ENCODE results near the gene HCN1. TPM values are rescaled to one million over a fixed set of nuclear protein-coding genes. Genes with fewer than 3 reads are reported as not detected.

Gene HCN1
- total RNA-seq, 1 donor from 2014 or later: 0.56 TPM

DNA sequence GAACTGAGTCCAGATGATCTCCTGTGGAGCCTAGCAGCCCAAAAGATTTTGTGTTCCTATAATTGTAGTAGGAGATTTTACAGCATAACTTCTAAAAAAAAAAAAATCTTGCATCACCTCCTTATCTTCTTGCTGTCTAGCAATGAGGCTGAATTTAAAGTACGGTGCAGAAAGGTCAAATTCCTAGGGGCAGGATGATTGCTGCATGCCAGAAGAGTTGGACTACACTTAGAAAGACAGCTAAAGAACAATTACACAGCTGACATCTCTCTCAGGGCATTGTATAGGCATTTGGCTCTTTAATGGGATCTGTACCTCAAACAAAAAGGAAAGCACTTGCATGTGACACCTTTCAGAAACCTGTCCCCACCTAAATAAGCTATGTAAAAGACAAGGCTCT lies 443.2 kb downstream of the HCN1 start:
- H3K27ac Mint-ChIP-seq (ENCODE audit: unreplicated experiment): peak overlapping the region; percentile 18
- no peak for DNase-seq

DNA sequence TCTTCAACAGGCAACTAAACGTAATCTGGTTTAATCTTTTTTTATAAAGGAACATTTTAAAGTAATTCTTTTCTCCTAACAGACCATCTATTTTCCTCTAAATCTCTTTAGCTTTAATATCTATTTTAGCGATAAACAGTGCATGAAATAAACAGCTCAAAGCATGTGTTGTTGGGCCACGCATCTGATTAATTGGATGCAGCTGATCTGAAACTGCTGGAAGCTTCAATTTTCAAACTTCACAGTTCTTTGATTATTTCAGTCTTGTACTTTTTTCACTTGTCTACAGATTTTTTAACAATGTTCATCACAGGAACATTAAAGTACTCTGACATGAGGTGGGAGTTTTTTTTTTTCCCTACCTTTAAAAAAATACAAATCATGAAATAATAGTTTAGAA lies 443.6 kb downstream of the HCN1 start:
- H3K27me3 Mint-ChIP-seq (ENCODE audit: unreplicated experiment): no peaks in the 10 kb centered on the region
- no peaks in the 10 kb centered on the region for H3K36me3 Mint-ChIP-seq (ENCODE audit: unreplicated experiment)
- no peak overlapping the region for H3K27ac Mint-ChIP-seq (ENCODE audit: unreplicated experiment)
- no peak for TF ChIP-seq CTCF (IDR thresholded peaks at IDR 0.05; ENCODE audit: partially characterized antibody, unreplicated experiment)
- no peaks in the 10 kb centered on the region for H3K4me1 Mint-ChIP-seq (ENCODE audit: low read depth, unreplicated experiment)
- no peak for DNase-seq
- no peaks in the 10 kb centered on the region for H3K9me3 Mint-ChIP-seq (ENCODE audit: unreplicated experiment)
- no peak overlapping the region for H3K4me3 Mint-ChIP-seq (ENCODE audit: unreplicated experiment)

More for the DNA sequence above, 443.2 kb downstream of the HCN1 start:
- no peaks in the 10 kb centered on the region for H3K27me3 Mint-ChIP-seq (ENCODE audit: unreplicated experiment)
- H3K4me3 Mint-ChIP-seq (ENCODE audit: unreplicated experiment): no peak overlapping the region
- no peaks in the 10 kb centered on the region for H3K9me3 Mint-ChIP-seq (ENCODE audit: unreplicated experiment)
- no peak for TF ChIP-seq CTCF (IDR thresholded peaks at IDR 0.05; ENCODE audit: partially characterized antibody, unreplicated experiment)
- no peaks in the 10 kb centered on the region for H3K4me1 Mint-ChIP-seq (ENCODE audit: low read depth, unreplicated experiment)
- H3K36me3 Mint-ChIP-seq (ENCODE audit: unreplicated experiment): no peaks in the 10 kb centered on the region

GRCh38 chr5:45225571-45226031 lies 470.6 kb downstream of the HCN1 start:
- Mint-ChIP-seq H3K27ac (ENCODE audit: unreplicated experiment) (no peak overlapping the region), H3K4me3 (ENCODE audit: unreplicated experiment) (no peak overlapping the region), H3K9me3 (ENCODE audit: unreplicated experiment) (no peaks in the 10 kb centered on the region), H3K4me1 (ENCODE audit: low read depth, unreplicated experiment) (no peaks in the 10 kb centered on the region), H3K27me3 (ENCODE audit: unreplicated experiment) (no peaks in the 10 kb centered on the region), H3K36me3 (ENCODE audit: unreplicated experiment) (no peaks in the 10 kb centered on the region)
- TF ChIP-seq CTCF (IDR thresholded peaks at IDR 0.05; ENCODE audit: partially characterized antibody, unreplicated experiment): peak; percentile 29
- DNase-seq: no peak

- Mint-ChIP-seq H3K27ac (ENCODE audit: unreplicated experiment) (no peak overlapping the region), H3K4me3 (ENCODE audit: unreplicated experiment) (no peak overlapping the region), H3K9me3 (ENCODE audit: unreplicated experiment) (no peaks in the 10 kb centered on the region), H3K4me1 (ENCODE audit: low read depth, unreplicated experiment) (no peaks in the 10 kb centered on the region), H3K36me3 (ENCODE audit: unreplicated experiment) (no peaks in the 10 kb centered on the region), H3K27me3 (ENCODE audit: unreplicated experiment) (no peaks in the 10 kb centered on the region)
- no peak for TF ChIP-seq CTCF (IDR thresholded peaks at IDR 0.05; ENCODE audit: partially characterized antibody, unreplicated experiment)
- no peak for DNase-seq
Measured at GRCh38 chr5:45205403-45205961, 490.7 kb downstream of the HCN1 start.
